Renal cortex interstitium (tissue), 11 donors: ENCODE data around the gene OPCML. TPM values are rescaled to one million over a fixed set of nuclear protein-coding genes. Genes with fewer than 3 reads are reported as not detected.

Source experiments
- DNase-seq, 11 donors: peaks; one replicate each; pipeline ENCODE4 v3.0.0-alpha.2; 2013; ENCODE audit warnings: low read depth in 9 of 11, low spot score in 4 of 11; ENCODE audit errors: extremely low read depth in 1 of 11
- polyA plus RNA-seq, 3 donors: library from polyadenylated mRNA; unstranded; fragments of 120-200 nt; gene quantifications; one replicate each; pipeline ENCODE4 v1.2.1, GENCODE V29; 2013; ENCODE audit not compliant: insufficient read length in 3 of 3

The OPCML gene
- polyA plus RNA-seq, 3 donors, result 13.2 to 15.8 (median 15.2) TPM

DNA sequence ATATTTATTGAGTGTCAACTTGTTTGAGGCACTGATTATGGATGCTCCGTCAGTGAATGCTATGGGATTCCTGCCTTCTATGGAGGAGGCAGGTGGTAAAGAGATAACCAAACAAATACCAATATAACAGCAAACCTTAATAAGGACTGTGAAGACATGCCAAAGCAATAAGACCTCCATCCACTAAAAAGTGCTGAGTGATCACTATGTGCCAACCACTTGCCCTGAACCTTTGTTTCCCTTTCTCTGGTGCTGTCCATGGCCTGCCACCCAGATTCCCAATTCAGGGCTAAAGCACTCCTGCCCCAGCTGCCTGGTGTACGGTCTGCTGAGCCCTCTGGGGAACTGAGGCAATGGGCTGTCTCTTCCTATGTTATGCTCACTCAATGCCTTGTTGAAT is 1074.9 kb downstream of the OPCML start:
- no peak for DNase-seq

DNA sequence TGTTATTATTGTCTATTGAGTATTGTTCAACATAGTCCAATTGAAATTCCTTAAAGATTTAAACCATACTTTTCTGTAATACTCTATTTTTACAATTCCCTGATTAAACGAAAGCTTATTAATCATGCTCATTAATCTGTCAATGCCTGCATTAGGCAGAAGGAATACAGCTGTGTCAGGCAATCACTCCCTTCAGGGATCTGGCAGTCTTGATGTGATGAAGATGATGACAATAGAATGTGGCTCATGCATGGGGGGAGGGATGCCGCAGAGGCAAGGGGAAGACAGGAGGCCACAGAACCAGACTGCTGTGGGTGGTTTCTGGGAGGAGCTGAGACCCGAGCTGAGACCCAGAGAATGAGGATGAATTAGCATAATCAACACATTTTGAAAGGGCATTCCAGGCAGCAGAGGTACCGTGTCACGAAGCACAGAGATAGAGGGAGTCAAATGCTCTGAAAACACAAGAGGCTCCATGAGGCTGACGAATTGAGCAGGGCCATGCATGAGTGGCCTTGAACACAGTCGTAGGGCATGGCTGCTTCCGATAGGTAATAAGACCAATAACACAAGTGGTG is 1075.5 kb downstream of the OPCML start:
- DNase-seq, result no peak

DNA sequence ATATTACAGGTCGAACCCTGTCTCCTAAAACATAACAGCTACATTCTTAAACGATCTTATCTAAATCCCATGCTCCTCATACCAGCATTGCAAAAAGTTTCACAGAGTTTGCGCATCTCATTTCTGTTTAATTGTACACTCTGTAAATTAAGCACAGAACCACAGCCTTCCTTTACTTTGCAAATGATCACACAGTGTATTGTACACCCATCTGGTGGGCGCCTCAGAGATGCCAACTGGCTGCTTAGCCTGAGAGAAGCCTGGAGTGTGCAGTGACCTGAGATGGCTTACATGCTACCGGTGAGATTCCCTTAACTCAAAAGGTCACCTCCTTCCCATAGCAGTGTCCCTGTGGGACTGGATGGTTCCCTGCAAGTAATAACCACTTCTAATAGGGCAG is 1077.3 kb downstream of the OPCML start:
- DNase-seq, result no peak

DNA sequence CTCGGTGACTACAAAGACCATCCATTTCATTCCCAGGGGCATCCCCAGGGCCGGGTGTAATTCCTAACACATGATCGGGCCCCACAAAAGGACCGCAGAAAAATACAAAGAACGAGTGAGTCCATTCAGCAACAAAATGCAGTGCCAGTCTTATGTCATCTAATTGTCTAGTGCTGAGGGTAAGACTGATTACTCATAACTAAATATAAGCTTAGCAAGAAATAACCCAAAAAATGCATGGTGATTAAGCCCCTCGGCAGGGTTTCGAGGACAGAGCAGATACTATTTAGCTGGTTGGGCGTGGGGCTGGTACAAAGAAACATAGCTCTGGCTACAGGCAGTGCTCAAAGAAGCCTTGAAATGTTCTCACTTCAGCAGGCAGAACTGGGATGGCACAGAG is 1078.9 kb downstream of the OPCML start:
- DNase-seq, result no peak

DNA sequence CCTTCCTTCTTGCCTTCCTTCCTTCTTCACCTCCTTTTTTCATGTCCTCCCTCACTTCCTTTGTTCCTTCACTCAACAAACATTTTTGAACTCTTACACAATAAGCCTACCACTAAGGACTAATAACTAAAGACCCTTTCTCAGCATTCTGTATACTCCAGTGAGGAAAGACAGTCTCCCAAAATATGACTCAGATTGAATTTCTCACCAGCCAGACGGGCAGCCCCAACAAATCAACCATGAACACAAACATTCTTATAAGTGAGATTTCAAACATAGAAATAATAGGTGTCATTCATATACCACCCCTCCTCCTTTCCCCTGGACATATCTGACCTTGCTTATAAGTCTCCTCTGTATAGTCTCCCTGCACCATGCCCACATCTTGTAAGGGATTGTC is 1079.7 kb downstream of the OPCML start:
- no peak for DNase-seq

DNA sequence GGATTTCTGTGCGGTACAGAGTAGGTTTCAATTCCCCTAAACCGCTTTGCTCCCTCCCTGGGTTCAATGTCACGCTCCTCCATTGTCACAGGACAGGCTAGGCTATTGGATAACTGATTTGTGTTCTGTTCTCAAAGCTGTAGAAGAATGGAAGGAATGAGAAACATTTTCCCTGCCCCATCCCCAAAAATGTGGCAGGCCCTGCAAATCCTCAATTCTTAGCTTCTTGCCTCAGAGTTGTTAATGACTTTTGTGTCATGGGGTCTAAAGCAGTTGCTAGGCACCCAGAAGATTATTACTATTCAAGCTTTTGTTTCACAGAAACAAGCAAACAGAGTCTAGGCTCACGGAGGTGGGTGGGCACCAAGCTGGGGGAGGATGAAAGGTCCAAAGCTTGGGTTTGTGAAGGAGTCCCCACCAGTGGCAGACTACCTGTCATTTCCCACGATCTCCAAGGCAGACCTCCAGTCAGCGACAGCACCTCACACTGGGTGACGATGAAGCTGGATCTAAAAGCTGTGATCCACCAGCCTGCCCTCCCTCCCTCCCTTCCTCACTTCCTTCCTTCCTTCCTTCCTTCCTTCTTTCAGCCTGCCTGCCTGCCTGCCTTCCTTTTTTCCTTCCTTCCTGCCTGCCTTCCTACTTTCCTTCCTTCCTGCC is 1080.2 kb downstream of the OPCML start:
- no peak for DNase-seq

DNA sequence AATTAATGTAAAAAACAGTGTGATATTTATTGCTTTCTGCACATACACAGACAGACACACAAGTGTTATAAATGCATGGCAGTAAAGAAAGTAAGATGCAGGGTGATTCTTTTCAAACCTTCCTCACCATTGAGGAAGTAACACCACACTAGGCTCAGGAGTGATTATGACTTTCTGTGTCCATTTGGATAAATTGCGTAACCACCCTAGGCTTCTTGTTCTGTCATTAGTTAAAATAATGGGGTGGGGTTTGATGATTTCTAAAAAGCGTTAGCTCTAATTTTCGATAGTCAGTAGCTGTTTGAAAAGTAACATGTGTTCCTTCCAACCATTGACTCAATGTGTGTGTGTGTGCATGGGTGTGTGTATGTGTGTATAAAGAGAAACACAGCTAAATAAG is 1081.7 kb downstream of the OPCML start:
- no peak for DNase-seq

DNA sequence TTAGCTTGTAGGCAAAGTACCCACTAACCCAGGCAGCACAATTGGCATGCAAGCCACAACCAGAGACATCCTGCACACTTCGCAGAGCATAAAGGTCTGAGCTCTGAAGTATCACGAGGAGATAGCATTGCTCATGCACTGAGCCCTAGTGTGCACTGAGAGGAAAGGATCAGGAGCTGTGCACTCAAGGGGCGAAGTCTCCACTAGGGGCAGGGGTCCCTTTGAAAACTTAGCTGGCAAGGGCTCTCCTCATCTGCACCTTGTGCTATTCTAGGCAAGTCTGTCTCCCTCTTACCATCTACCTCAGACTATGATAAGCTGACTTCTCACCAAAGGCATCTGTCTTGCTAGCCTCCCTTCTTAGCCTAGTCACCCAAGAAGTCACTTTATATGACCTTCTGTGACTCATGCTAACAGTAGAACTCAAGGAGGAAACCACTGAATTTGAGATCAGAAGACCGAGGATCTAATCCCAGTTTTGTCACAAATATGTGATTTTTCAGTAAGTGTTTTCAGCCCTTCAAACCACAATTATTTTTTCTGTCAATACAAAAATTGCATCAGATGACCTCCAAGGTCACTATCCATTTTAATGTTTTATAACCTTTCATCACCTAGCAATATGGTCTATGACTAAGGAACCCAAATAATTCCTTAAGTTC is 1083.8 kb downstream of the OPCML start:
- DNase-seq, result no peak

DNA sequence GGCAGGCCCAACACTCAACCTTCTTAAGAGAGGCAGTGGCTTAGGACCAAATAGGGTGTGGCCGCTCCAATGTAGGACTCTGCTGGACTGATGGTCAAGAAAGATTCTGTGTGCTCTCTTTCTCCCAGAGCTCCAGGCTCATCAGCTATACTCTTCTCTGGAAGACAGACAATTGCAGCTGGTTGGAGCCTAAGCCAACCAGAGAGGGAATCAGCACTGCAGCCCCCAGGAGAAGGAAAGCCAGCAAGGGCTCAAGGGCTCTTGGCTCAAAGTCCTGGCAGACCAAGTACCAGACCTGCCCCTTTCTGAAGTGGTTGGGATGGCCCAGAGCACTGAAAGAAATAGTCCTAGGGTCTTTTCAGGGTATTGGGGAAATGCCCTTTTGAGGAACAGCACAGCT is 1084.5 kb downstream of the OPCML start:
- no peak for DNase-seq

DNA sequence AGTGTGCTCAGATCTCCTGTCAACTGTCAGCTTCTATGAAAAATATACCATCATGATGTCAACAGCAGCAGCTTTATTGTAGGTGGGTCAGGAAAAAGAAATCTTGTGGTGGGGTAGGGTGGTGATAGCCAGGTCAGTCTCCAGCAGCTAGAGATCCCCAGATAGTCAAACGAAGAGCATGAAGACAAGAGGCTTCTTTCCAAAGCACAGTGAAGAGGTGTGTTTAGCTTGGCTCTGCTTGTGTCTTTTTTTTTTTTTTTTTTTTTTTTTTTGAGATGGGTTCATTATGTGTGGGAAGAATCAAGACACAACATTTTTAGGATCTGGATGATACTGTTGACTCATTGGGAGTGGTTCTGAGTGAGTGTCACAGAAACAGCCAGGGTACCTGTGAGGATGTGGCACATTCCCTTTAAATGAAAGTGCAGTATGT is 1086.4 kb downstream of the OPCML start:
- no peak for DNase-seq

DNA sequence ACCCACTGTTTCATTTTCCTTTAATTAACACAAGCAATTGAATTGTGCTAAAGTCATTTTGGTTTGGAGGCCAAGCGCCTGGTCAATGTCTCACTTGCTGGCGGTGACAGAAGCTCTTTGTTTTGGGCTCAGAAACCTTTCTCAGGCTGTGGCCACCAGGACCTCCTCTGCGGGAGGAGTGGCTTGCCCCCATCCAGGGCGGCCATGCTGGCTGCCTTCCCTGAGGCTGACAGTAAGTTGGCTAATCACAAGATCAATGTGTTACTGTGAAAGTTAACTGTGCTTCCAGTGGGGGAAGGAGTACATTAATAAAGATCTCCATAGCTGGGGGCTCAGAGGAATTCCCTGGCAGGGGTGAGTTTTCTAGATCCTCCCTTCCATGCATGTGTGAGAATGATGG is 1087.4 kb downstream of the OPCML start:
- DNase-seq, result no peak

DNA sequence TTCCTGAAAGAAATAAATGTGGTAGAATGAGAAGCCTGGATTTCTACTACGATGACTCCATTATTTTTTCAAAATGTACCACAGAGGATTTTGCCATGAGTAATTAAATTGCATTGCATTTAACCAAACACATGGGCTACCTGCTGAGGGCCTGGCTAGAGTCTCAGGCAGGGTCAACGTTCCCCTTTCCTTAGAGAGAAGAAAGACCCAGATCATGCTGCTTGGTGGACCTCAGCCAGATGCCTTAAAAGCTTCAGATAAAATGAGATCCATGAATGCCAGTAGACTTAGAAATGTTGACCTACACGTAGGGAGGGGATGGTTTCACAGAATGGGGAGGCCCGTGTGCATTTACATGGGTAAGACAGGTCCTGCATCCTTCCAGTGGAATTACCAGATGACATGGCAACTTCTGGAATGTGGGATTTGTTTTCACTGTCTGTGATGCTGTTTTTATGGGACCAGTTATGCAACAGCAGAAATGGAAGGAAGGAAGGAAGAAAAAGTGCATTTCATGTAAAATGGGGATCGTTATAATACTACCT is 1092.5 kb downstream of the OPCML start:
- DNase-seq, result no peak

DNA sequence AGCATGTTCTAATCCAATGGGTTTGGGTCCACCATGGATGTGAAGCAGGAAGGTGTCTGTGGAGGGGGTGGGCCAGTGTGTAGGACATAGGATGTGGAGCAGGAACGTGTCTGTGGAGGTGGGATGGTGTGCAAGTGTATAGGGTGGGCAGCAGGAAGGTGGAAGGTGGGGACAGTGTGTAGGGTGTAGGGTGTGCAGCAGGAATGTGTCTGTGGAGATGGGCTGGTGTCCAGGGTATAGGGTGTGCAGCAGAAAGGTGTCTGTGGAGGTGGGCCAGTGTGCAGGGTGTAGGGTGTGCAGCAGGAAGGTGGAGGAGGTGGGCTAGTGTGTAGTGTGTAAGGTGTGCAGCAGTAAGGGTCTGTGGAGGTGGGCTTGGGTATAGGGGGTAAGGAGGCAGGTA is 1093.9 kb downstream of the OPCML start:
- DNase-seq, result no peak

DNA sequence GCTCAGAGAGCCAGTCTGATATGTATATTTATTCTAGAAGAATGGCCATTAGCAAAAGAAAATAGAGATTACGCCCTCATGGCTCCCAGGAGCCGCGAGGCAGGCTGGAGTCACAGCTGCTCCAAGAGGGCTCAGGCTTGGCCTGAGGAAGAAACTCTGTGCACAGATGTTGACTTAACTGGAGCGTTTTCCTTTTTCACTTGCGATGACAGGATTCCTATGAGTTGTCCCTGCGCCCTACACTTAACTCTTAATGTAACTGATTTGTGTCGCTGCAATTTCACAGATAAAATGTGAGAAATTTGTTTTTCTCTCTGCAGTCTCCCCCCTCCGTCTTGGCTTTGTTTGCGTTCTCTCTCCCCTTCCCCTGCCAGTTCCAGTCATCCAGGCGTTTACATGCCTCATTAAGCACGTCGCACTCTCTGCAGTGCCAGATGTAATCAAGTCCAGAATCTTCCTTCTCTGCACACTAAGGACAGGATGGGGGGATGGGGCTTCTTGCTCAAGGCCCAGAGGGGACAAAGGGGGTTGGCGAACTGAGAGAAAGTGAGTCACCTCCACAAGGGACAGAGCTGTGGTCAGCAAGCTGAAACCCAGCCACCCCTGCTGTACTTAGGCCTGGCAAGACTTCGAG is 1101.8 kb downstream of the OPCML start:
- DNase-seq, result peak in 10 of 11 donors; percentile 31 to 68 (median 55)

DNA sequence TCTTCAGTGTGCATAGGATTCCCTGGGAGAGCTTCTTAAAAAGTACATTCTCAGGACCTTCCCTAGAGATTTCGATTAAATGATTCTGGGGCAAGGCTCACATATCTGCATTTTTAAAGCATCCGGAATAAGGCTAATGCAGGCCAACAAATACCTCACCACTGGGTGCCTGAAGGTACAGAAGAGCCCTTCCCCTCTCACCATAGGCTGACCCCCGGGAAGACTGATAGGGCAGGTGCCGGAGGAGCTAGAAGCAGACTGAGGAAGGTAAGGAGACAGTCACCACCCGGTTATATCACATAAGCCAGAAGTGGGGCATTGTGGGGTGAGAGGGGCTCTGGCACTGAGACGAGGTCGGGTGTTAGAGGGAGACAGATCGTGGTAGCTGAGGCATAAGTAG is 1102.6 kb downstream of the OPCML start:
- no peak for DNase-seq

DNA sequence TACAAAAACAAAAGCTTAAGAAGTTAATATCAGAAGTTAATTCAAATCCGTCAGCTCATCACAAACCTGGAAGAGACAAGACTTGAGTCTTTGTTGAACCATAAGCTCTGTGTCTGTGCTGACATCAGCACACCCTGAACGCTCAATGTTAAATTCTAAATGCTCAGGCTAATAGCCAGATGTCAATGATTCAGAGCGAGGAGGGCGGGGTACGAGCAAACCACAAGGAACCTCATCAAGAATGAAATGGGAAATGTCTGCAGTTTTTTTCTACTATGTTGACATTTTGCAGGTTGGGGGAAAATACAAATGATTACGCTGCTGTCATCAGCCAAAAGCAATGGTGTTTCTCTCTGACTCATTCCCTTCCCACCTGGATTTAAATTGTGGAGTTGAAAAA is 1104.7 kb downstream of the OPCML start:
- DNase-seq, result no peak

DNA sequence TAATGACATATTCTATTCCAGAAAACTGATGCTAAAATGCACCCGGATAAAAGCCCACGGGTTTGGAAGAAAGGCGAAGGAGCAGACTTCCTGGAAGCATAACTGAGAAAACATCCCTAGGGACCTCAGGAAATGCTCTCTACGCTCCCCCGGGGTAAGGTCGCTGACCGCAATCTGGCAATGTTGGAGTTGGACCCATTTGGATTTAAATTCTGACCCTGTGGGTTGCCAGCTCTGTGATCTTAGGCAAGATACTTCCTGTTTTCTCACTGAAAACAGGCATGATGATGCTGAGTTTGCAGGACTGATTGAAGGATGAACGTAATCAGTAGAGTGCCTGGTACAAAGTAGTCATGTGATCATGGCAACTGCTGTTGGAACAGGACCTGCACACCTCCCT is 1107.9 kb downstream of the OPCML start:
- DNase-seq, result no peak

DNA sequence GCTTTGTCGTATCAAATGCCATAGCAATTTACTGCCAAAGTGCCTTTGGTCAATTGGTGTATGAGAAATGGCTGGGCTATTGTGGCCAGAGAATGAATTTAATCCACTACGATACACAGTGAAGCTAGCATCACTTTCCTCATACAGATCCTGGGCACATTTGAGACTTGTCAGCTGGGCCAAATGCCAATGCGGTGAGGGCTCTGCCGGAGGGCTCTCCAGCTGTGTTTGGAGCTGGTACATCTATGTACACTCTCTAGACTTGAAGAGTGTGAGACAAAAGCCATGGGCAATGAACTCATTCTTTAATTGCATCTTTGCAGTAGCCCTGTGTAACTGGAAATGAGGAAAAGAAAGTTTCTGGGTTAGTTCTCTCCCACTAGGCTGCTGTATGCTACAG is 1109.0 kb downstream of the OPCML start:
- no peak for DNase-seq

DNA sequence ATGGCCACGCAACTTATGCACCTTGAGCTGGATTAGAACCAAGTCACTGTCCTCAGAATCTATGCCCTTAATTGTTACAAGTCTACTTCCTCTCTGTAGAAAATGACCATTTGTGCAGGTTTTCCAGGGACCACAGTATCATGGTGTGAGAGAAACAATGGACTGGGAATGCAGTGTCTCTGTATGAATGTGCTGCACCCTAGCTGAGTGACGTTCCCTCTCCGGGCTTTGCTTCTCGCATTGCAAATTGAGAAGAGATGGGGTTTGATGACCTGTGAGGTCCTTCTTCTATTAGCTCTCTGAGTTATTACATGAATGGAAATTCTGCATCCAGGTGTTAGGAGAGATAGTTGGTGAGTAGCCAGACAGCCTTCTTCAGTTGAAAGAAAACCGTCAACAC is 1109.6 kb downstream of the OPCML start:
- no peak for DNase-seq

DNA sequence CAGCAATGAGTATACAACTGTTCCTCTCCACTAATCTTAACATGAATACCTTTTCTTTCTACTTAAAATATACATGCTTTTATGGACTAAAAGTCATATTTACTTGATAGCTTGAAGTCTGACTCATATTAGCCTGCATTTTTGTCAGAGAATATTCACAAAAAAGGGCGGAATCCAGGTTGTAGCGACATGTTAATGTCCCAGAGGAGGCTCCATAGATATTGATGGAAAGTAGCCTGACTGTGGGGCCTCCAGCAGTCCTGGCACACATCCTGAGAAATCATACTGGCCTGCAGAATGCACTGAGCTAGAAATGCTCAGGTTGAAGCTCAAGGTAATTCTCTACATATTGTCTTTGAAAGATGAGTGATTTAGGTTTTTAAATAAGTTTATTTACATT is 1110.7 kb downstream of the OPCML start:
- DNase-seq, result no peak
